Measurements from ENCODE around the gene SGMS1.

Gene SGMS1

DNA sequence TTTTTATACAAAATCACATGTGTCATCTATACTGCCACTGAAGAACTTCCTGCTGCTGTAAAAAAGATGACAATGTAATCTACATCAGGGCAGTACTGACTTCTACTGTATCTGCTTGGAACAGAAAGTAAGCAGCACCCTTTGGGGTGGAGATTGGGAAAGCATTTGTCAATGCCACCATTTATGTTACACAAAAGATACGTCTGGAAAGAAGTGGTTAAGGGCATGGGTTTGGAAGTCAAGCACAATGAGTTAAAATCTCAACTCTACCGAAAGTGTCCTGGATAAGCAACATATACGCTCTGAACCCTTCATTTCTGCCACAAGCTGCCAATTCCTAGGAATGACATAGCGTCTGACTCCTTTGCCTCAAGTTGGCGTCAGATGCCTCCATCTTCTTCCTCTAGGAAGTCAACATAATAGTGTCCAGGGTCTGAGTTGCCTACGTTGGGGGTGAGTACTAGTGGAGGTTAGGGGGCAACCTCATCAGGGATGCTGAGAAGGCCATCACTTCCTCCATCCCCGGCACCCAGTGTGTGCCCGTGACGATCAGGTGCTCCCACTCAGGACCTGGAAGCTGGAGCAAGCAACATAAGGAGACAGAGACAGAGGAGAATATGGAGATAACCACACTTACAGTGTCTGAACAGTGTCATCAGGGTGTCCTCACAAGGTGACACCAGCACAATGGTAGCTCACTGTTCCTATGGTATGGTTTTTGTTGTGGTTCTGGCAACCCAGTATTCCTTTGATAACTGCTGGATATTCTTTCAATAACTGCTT, 58.3 kb downstream of the SGMS1 start:
- no peak overlapping the region for H3K9ac ChIP-seq (ENCODE audit: low read depth, low read length)
- no peaks in the 10 kb centered on the region for H3K36me3 ChIP-seq (ENCODE audit: control insufficient read depth, insufficient read depth, low read length)
- H3K4me1 ChIP-seq (ENCODE audit: control insufficient read depth, insufficient read depth, low read length) = peaks cover 53% of the 10 kb centered on the region
- H3K4me3 ChIP-seq (ENCODE audit: low read depth, low read length) = no peak overlapping the region
- no peaks in the 10 kb centered on the region for H3K27me3 ChIP-seq (ENCODE audit: control insufficient read depth, insufficient read depth, low read length)
- H3K27ac ChIP-seq (ENCODE audit: low read depth, low read length) = no peak overlapping the region
- H3K9me3 ChIP-seq (ENCODE audit: control insufficient read depth, insufficient read depth, low read length) = no peaks in the 10 kb centered on the region

DNA sequence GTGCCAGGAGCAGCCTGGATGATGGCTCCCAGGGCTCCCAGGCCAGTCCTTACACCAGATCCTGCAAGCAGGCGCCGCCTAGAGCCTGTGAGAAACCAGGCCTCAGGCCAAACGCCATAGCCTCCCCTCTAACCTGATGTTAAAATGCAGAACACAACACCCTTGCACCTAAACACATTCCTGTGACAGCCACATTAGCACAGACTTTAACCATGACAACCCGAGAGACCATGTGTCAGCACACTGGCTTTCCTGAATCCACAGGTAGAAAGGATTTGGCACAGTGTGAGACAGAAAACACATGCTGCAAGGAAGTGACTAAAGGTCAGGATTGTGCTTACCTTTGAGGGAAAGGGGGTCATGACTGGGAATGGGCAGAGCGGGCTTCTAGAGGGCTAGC, 59.9 kb downstream of the SGMS1 start:
- Histone ChIP-seq H3K27me3 (ENCODE audit: control insufficient read depth, insufficient read depth, low read length) (no peaks in the 10 kb centered on the region), H3K27ac (ENCODE audit: low read depth, low read length) (peak overlapping the region; percentile 43), H3K36me3 (ENCODE audit: control insufficient read depth, insufficient read depth, low read length) (no peaks in the 10 kb centered on the region), H3K4me3 (ENCODE audit: low read depth, low read length) (no peak overlapping the region), H3K9ac (ENCODE audit: low read depth, low read length) (no peak overlapping the region), H3K4me1 (ENCODE audit: control insufficient read depth, insufficient read depth, low read length) (peaks cover 46% of the 10 kb centered on the region), H3K9me3 (ENCODE audit: control insufficient read depth, insufficient read depth, low read length) (no peaks in the 10 kb centered on the region)

DNA sequence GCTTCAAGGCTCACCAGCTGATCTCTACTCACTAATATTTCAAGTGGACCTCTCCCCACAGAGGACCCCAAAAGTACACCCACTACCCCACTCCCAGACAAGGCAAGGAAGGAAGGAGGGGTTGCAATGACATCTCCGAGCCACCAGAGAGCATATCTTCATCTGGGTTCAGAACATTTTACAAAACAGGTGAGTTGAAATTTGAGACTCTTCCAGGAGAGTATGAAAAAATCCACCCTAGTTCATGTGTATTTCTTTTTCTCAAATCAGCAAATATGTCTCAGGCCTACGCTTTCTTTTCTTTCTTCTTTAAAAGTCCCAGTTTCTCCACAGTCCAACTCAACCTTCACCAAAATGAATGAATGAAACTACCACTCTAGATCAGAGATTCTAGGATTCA, 61.9 kb downstream of the SGMS1 start:
- Histone ChIP-seq H3K9ac (ENCODE audit: low read depth, low read length) (no peak overlapping the region), H3K27ac (ENCODE audit: low read depth, low read length) (no peak overlapping the region)

DNA sequence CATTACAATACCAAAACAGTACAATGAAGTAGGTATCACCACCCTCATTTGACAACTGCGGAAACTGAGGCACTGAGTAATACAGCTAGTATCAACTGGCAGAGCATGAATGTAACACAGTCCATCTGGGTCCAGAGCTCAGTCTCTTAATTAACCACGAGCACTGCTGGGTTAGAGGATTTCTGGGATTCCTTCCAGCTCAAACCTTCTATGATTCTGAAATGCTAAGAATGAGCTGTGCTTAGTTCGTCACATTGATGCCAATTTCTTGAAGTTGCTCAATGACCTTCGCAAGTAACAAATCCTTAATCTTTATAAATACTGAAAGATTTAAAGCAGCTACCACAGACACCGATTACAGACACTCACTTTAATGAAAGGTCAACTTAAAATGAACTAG, 62.5 kb downstream of the SGMS1 start:
- H3K9me3 ChIP-seq (ENCODE audit: control insufficient read depth, insufficient read depth, low read length) = no peaks in the 10 kb centered on the region
- peaks cover 31% of the 10 kb centered on the region for H3K4me1 ChIP-seq (ENCODE audit: control insufficient read depth, insufficient read depth, low read length)
- no peak overlapping the region for H3K9ac ChIP-seq (ENCODE audit: low read depth, low read length)
- no peaks in the 10 kb centered on the region for H3K27me3 ChIP-seq (ENCODE audit: control insufficient read depth, insufficient read depth, low read length)
- no peak overlapping the region for H3K4me3 ChIP-seq (ENCODE audit: low read depth, low read length)
- no peaks in the 10 kb centered on the region for H3K36me3 ChIP-seq (ENCODE audit: control insufficient read depth, insufficient read depth, low read length)
- no peak overlapping the region for H3K27ac ChIP-seq (ENCODE audit: low read depth, low read length)

More for the DNA sequence above, 61.9 kb downstream of the SGMS1 start:
- H3K4me1 ChIP-seq (ENCODE audit: control insufficient read depth, insufficient read depth, low read length) = peaks cover 35% of the 10 kb centered on the region
- no peak overlapping the region for H3K4me3 ChIP-seq (ENCODE audit: low read depth, low read length)
- no peaks in the 10 kb centered on the region for H3K27me3 ChIP-seq (ENCODE audit: control insufficient read depth, insufficient read depth, low read length)
- no peaks in the 10 kb centered on the region for H3K9me3 ChIP-seq (ENCODE audit: control insufficient read depth, insufficient read depth, low read length)
- no peaks in the 10 kb centered on the region for H3K36me3 ChIP-seq (ENCODE audit: control insufficient read depth, insufficient read depth, low read length)

DNA sequence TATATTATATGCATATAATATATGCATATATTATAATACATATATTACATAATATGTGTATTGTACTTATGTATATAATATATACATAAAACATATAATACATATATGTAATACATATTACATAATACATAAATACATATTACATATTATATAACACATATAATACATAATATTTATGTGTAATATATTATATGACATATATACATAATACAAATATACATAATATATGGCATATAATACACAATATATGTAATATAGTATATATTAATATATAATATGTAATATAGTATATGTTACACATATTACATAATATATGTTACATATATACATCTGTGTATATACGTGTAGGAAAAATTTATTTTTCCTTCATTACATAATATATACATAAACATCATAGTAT, 63.4 kb downstream of the SGMS1 start:
- Histone ChIP-seq H3K9ac (ENCODE audit: low read depth, low read length) (no peak overlapping the region), H3K36me3 (ENCODE audit: control insufficient read depth, insufficient read depth, low read length) (no peaks in the 10 kb centered on the region), H3K4me1 (ENCODE audit: control insufficient read depth, insufficient read depth, low read length) (peaks cover 32% of the 10 kb centered on the region), H3K27me3 (ENCODE audit: control insufficient read depth, insufficient read depth, low read length) (no peaks in the 10 kb centered on the region), H3K4me3 (ENCODE audit: low read depth, low read length) (no peak overlapping the region), H3K27ac (ENCODE audit: low read depth, low read length) (no peak overlapping the region), H3K9me3 (ENCODE audit: control insufficient read depth, insufficient read depth, low read length) (no peaks in the 10 kb centered on the region)

- Histone ChIP-seq H3K9ac (ENCODE audit: low read depth, low read length) (no peak overlapping the region), H3K36me3 (ENCODE audit: control insufficient read depth, insufficient read depth, low read length) (no peaks in the 10 kb centered on the region), H3K27me3 (ENCODE audit: control insufficient read depth, insufficient read depth, low read length) (no peaks in the 10 kb centered on the region), H3K27ac (ENCODE audit: low read depth, low read length) (no peak overlapping the region), H3K4me1 (ENCODE audit: control insufficient read depth, insufficient read depth, low read length) (peaks cover 20% of the 10 kb centered on the region), H3K9me3 (ENCODE audit: control insufficient read depth, insufficient read depth, low read length) (no peaks in the 10 kb centered on the region), H3K4me3 (ENCODE audit: low read depth, low read length) (no peak overlapping the region)
These were observed 65.4 kb downstream of the SGMS1 start for GRCh38 chr10:50558371-50558770.

DNA sequence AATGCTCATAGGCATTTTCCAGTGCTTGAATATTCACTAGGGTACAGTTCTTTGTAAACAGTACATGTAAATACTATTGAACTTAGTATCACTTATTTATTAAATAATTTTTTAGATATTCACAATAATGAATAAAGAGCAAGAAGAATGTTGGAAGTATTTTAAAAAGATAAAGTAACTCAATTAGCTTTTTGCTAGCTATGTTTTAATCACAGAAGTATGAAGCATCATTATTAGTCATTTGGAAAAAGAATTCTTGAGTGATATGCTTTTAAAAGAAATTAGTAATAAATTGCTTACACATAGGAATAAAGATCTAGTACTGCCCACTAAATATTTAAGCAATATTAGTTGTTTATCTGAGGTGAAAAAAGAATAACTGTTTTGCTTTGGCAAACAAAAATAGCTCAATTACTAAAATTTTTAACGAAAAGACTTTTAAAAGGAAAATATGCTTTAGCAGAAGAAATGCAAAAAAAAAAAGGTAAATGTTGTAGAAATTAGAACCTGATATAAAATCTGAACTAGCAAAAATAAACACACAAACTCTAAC, 66.5 kb downstream of the SGMS1 start:
- no peaks in the 10 kb centered on the region for H3K9me3 ChIP-seq (ENCODE audit: control insufficient read depth, insufficient read depth, low read length)
- no peak overlapping the region for H3K27ac ChIP-seq (ENCODE audit: low read depth, low read length)
- H3K9ac ChIP-seq (ENCODE audit: low read depth, low read length) = no peak overlapping the region
- no peaks in the 10 kb centered on the region for H3K27me3 ChIP-seq (ENCODE audit: control insufficient read depth, insufficient read depth, low read length)
- no peaks in the 10 kb centered on the region for H3K36me3 ChIP-seq (ENCODE audit: control insufficient read depth, insufficient read depth, low read length)
- no peak overlapping the region for H3K4me3 ChIP-seq (ENCODE audit: low read depth, low read length)
- H3K4me1 ChIP-seq (ENCODE audit: control insufficient read depth, insufficient read depth, low read length) = peaks cover 29% of the 10 kb centered on the region

DNA sequence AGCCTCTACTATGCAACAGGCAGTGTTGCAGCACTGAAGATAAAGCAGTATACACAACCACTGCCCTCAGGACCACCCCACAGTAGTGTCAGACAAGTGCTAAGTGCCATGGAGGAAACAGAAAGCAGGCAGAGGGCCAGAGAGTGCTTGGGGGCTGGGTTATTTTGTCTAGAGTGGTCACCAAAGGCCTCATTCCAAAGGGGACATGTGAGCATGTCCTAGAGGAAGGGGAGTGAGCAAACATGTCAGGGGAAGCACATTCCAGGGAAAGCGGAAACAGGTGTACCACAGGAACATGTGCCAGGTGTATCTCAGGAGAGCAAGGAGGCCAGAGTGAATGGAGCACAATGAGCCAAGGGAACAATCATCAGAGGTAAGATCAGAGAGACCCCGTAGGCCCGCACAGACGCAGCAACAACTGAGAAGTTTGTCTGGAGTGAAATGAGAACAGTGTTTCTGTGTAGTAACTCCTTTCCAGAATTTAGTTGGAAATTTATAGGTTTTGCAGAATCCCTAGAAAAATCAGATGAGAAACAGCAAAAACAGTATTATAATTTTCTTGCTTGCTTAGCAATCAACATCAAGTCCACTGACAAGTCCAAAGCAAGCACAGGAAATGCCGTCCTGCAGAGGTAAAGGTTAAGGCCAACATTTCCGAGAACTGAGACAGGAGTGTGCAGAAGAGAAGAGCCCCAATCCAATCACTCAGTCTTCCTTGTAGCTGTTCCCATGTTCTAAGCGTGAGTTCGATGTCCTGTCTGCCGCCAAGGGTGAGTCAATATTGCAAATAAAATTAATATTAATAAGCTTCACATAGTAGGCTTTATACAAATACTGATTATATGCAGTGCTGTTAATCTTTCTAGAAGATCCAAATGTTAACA, 67.3 kb downstream of the SGMS1 start:
- no peaks in the 10 kb centered on the region for H3K36me3 ChIP-seq (ENCODE audit: control insufficient read depth, insufficient read depth, low read length)
- H3K27me3 ChIP-seq (ENCODE audit: control insufficient read depth, insufficient read depth, low read length) = no peaks in the 10 kb centered on the region
- peaks cover 28% of the 10 kb centered on the region for H3K4me1 ChIP-seq (ENCODE audit: control insufficient read depth, insufficient read depth, low read length)
- H3K9me3 ChIP-seq (ENCODE audit: control insufficient read depth, insufficient read depth, low read length) = no peaks in the 10 kb centered on the region
- no peak overlapping the region for H3K4me3 ChIP-seq (ENCODE audit: low read depth, low read length)
- H3K9ac ChIP-seq (ENCODE audit: low read depth, low read length) = no peak overlapping the region
- H3K27ac ChIP-seq (ENCODE audit: low read depth, low read length) = no peak overlapping the region

- Histone ChIP-seq H3K4me1 (ENCODE audit: control insufficient read depth, insufficient read depth, low read length) (peaks cover 32% of the 10 kb centered on the region), H3K36me3 (ENCODE audit: control insufficient read depth, insufficient read depth, low read length) (no peaks in the 10 kb centered on the region), H3K4me3 (ENCODE audit: low read depth, low read length) (no peak overlapping the region), H3K27me3 (ENCODE audit: control insufficient read depth, insufficient read depth, low read length) (no peaks in the 10 kb centered on the region), H3K9ac (ENCODE audit: low read depth, low read length) (no peak overlapping the region), H3K9me3 (ENCODE audit: control insufficient read depth, insufficient read depth, low read length) (no peaks in the 10 kb centered on the region), H3K27ac (ENCODE audit: low read depth, low read length) (no peak overlapping the region)
These were observed 68.7 kb downstream of the SGMS1 start for GRCh38 chr10:50554995-50555568.

DNA sequence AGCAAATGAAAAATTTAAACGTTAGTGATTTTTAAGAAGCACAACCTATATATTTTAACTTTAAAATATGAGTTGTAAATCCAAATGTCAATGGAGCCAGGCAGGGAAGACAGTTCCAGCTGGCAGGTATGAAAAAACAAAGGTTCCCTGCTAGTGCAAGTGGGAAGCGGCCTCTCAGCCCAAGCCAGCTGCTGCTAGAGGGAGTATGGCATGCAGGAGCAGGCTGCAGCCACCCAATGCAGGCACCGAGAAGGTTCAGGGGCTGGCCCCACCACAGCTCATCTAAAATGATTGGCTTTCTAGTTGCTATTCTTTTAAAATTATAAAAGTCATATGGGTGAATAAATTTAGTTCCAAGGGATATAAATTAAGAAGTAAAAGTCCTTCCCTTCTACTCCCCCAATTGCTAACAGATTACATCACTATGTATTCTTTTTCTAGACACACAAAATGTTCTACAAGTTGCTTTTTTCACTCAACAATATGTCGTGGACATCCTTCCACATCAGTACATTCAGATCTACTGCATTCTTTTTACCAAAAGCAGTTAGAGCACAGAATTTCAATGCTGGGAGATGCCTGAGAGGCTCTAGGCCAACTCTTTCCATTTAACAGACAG, 69.3 kb downstream of the SGMS1 start:
- no peak overlapping the region for H3K27ac ChIP-seq (ENCODE audit: low read depth, low read length)
- H3K4me3 ChIP-seq (ENCODE audit: low read depth, low read length) = no peak overlapping the region
- no peaks in the 10 kb centered on the region for H3K36me3 ChIP-seq (ENCODE audit: control insufficient read depth, insufficient read depth, low read length)
- peaks cover 36% of the 10 kb centered on the region for H3K4me1 ChIP-seq (ENCODE audit: control insufficient read depth, insufficient read depth, low read length)
- H3K9me3 ChIP-seq (ENCODE audit: control insufficient read depth, insufficient read depth, low read length) = no peaks in the 10 kb centered on the region
- H3K9ac ChIP-seq (ENCODE audit: low read depth, low read length) = no peak overlapping the region
- H3K27me3 ChIP-seq (ENCODE audit: control insufficient read depth, insufficient read depth, low read length) = no peaks in the 10 kb centered on the region
